HEK293T (cell line): ENCODE measurements around the gene PRRC1.

ENCODE experiments used
- CTCF ChIA-PET: fragments of 350-600 bp; formaldehyde crosslinking; extraction: SDS; loops from one replicate; lab custom pipeline; 2021; ENCODE audit warnings: antibody characterized with exemption, inconsistent platforms; lab: Yijun Ruan, JAX
- POLR2A ChIA-PET: fragments of 350-600 bp; formaldehyde crosslinking; extraction: SDS; loops from one replicate; lab custom pipeline; 2020; ENCODE audit warnings: antibody characterized with exemption, inconsistent platforms; lab: Yijun Ruan, JAX
- DNase-seq: peaks from one replicate; pipeline ENCODE4 v3.0.0; 2012; ENCODE audit warnings: mixed read lengths; ENCODE audit errors: extremely low spot score
- ARNT ChIP-seq: fragments of 450-650 bp; IDR thresholded peaks from 2 replicates; pipeline ENCODE4 v1.6.1; 2017; ENCODE audit warnings: mild to moderate bottlenecking
- BHLHE40 ChIP-seq: fragments of 450-650 bp; IDR thresholded peaks from 2 replicates; pipeline ENCODE4 v1.6.1; 2016; ENCODE audit warnings: mild to moderate bottlenecking, moderate library complexity, borderline replicate concordance
- CTBP1 ChIP-seq: fragments of 450-650 bp; IDR thresholded peaks from 2 replicates; pipeline ENCODE4 v1.6.1; 2016; ENCODE audit warnings: borderline replicate concordance
- ELF4 ChIP-seq: fragments of 450-650 bp; IDR thresholded peaks from 2 replicates; pipeline ENCODE4 v1.6.1; 2017; ENCODE audit warnings: antibody characterized with exemption
- FOXA1 ChIP-seq: fragments of 450-650 bp; IDR thresholded peaks from 2 replicates; pipeline ENCODE4 v1.6.1; 2016; ENCODE audit warnings: mild to moderate bottlenecking
- FOXK2 ChIP-seq: fragments of 450-650 bp; IDR thresholded peaks from 2 replicates; pipeline ENCODE4 v1.6.1; 2016; ENCODE audit warnings: mild to moderate bottlenecking
- FOXM1 ChIP-seq: fragments of 450-650 bp; IDR thresholded peaks from 2 replicates; pipeline ENCODE4 v1.6.1; 2017; ENCODE audit warnings: mild to moderate bottlenecking, borderline replicate concordance
- HDGF ChIP-seq: fragments of 450-650 bp; IDR thresholded peaks from 2 replicates; pipeline ENCODE4 v1.6.1; 2017; ENCODE audit warnings: antibody characterized with exemption, borderline replicate concordance
- L3MBTL2 ChIP-seq: fragments of 450-650 bp; conservative IDR thresholded peaks from 2 replicates; pipeline ENCODE4 v1.6.1; 2016; ENCODE audit warnings: mild to moderate bottlenecking
- LEF1 ChIP-seq: fragments of 450-650 bp; IDR thresholded peaks from 2 replicates; pipeline ENCODE4 v1.6.1; 2017; ENCODE audit warnings: mild to moderate bottlenecking, borderline replicate concordance
- NFRKB ChIP-seq: fragments of 450-650 bp; IDR thresholded peaks from 2 replicates; pipeline ENCODE4 v1.6.1; 2016; ENCODE audit warnings: mild to moderate bottlenecking, moderate library complexity
- SP1 ChIP-seq: fragments of 450-650 bp; IDR thresholded peaks from 2 replicates; pipeline ENCODE4 v1.6.1; 2017
- SUZ12 ChIP-seq: fragments of 450-650 bp; IDR thresholded peaks from 2 replicates; pipeline ENCODE4 v1.6.1; 2016; ENCODE audit warnings: mild to moderate bottlenecking
- TARDBP ChIP-seq: fragments of 450-650 bp; IDR thresholded peaks from 2 replicates; pipeline ENCODE4 v1.6.1; 2016
- ZNF384 ChIP-seq: fragments of 450-650 bp; IDR thresholded peaks from 2 replicates; pipeline ENCODE4 v1.6.1; 2016
- TF ChIP-seq, protein P1 (sequence below): fragments of 450-650 bp; IDR thresholded peaks from 2 replicates; pipeline ENCODE4 v1.6.1; 2016

Gene PRRC1

GRCh38 chr5:127517110-127517479 is 345 bp upstream of the PRRC1 start:
- TF ChIP-seq NFRKB (no peak), FOXM1 (no peak), FOXA1 (no peak), BHLHE40 (no peak), L3MBTL2 (no peak; the same call in 1 of the 2 replicates), ZNF384 (no peak), ARNT (no peak), FOXK2 (no peak), SUZ12 (no peak), HDGF (no peak), LEF1 (no peak), TARDBP (no peak), CTBP1 (no peak), ELF4 (no peak)
- TF ChIP-seq, protein P1, sequence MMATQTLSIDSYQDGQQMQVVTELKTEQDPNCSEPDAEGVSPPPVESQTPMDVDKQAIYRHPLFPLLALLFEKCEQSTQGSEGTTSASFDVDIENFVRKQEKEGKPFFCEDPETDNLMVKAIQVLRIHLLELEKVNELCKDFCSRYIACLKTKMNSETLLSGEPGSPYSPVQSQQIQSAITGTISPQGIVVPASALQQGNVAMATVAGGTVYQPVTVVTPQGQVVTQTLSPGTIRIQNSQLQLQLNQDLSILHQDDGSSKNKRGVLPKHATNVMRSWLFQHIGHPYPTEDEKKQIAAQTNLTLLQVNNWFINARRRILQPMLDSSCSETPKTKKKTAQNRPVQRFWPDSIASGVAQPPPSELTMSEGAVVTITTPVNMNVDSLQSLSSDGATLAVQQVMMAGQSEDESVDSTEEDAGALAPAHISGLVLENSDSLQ: no peak
- ChIA-PET CTCF (no interaction called here), POLR2A (interaction anchor here (0.7 to 1.6 kb wide), 3 partner anchors 10 to 20 kb away, joined by 3 to 5 read pairs (median 3); no protein-coding TSS in a partner anchor)
- DNase-seq: no peak

DNA sequence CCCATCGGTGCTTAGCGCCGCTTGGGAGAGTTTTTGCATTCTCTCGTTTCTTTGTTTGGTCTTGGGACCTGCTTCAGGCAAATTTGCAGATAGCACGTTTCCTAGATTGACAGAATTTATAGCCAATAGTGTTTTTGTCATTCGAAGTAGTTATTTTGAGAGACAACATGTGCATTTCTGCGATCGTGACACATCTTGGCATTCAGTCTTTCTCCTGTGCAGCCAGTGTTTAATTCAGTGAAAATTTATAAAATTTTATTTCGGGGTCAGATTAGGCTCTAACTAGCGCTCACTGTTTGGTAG is 830 bp downstream of the PRRC1 start:
- no peak for DNase-seq
- ChIA-PET CTCF (no interaction called here), POLR2A (interaction anchor here (1.5 to 1.6 kb wide), 2 partner anchors 11 to 17 kb away, joined by 3 to 5 read pairs; no protein-coding TSS in a partner anchor)
- TF ChIP-seq, protein P1: peak; percentile 90
- TF ChIP-seq ARNT (no peak), FOXM1 (no peak)

DNA sequence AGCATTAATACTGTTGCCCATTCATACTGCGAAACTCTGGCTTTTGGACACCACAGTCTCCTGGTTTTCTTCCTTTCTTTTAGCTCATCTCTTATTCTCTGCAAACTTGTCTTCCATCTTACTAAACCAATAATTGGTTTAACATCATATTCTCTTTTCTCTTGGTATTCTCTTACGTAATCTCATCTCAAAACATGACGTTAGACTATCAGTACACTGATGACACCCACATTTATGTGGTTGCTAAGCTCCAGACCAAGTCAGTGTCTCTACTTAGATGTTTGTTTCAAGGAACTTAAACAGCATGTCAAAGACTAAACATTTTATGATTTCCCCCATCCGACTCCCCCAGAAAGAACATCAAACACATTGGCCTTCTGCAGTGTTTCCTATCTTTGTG is 2.1 kb downstream of the PRRC1 start:
- ChIA-PET POLR2A (no interaction called here), CTCF (no interaction called here)
- TF ChIP-seq LEF1: no peak
- no peak for TF ChIP-seq FOXK2
- TF ChIP-seq NFRKB: no peak
- DNase-seq: no peak

GRCh38 chr5:127521138-127521770 is 3.8 kb downstream of the PRRC1 start:
- ChIA-PET POLR2A (no interaction called here), CTCF (no interaction called here)

GRCh38 chr5:127525181-127525580 is 7.7 kb downstream of the PRRC1 start:
- POLR2A ChIA-PET: no interaction called here
- DNase-seq: no peak
- CTCF ChIA-PET: no interaction called here

More at GRCh38 chr5:127521138-127521770, 3.8 kb downstream of the PRRC1 start:
- no peak for DNase-seq
- TF ChIP-seq SP1: no peak
- TF ChIP-seq BHLHE40: no peak
- no peak for TF ChIP-seq ARNT
- TF ChIP-seq FOXM1: no peak
- TF ChIP-seq CTBP1: no peak
- no peak for TF ChIP-seq TARDBP
- no peak for TF ChIP-seq HDGF
- TF ChIP-seq ELF4: no peak
- no peak for TF ChIP-seq NFRKB
- no peak for TF ChIP-seq ZNF384
- TF ChIP-seq LEF1: no peak
- TF ChIP-seq, protein P1: no peak
- TF ChIP-seq SUZ12: no peak
- no peak for TF ChIP-seq FOXK2
- no peak for TF ChIP-seq L3MBTL2

DNA sequence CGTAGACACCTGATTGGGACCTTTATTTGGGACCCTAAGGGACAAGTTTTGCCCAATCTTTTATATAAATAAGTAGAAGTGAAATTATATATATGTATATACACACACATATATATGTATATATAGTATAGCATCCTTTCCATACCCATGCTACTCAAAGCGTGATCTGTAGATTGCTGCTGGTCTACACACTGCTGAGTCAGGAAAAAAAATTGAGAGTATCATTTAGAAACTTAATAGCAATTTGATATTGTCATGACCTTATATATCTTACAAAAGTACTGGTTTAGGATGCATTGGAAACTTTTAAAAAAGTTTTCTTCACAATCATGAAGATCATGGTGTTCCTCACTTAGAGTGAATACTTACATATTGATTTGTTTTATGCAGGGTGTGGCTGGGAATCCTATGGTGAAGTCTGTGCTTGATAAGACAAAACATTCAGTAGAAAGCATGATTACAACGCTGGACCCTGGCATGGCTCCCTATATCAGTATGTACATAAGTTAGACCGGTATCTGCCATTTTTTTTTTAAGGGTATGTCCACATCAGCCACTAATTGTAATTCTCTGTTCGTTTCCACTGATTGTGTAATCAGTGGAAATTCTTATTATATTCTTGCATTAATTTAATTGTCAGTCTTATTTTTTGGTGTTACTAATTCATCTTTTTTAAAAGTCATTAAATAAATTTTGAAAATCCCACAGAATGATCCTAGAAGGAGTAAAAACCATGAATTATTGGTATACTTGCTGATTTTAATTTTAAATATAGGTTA is 12.7 kb downstream of the PRRC1 start:
- no peak for DNase-seq
- ChIA-PET CTCF (no interaction called here), POLR2A (no interaction called here)
- TF ChIP-seq L3MBTL2: no peak
- no peak for TF ChIP-seq FOXM1
- no peak for TF ChIP-seq HDGF
- no peak for TF ChIP-seq BHLHE40
- TF ChIP-seq FOXA1: no peak
- no peak for TF ChIP-seq CTBP1
- no peak for TF ChIP-seq NFRKB
- TF ChIP-seq ELF4: no peak
- no peak for TF ChIP-seq SUZ12
- TF ChIP-seq ARNT: no peak
- no peak for TF ChIP-seq LEF1
- TF ChIP-seq, protein P1: no peak
- no peak for TF ChIP-seq TARDBP
- no peak for TF ChIP-seq FOXK2
- no peak for TF ChIP-seq ZNF384
- no peak for TF ChIP-seq SP1

More at GRCh38 chr5:127525181-127525580, 7.7 kb downstream of the PRRC1 start:
- TF ChIP-seq, protein P1: no peak
